ENCODE measurements around the gene ALDOC. TPM values are rescaled to one million over a fixed set of nuclear protein-coding genes. Genes with fewer than 3 reads are reported as not detected.

The ALDOC gene
- total and polyA plus RNA-seq, 2 of the 13 experiments (the other 11 are each of a cell fraction or from before 2014, with no cell fraction given) = 15.4 to 60.9 TPM

DNA sequence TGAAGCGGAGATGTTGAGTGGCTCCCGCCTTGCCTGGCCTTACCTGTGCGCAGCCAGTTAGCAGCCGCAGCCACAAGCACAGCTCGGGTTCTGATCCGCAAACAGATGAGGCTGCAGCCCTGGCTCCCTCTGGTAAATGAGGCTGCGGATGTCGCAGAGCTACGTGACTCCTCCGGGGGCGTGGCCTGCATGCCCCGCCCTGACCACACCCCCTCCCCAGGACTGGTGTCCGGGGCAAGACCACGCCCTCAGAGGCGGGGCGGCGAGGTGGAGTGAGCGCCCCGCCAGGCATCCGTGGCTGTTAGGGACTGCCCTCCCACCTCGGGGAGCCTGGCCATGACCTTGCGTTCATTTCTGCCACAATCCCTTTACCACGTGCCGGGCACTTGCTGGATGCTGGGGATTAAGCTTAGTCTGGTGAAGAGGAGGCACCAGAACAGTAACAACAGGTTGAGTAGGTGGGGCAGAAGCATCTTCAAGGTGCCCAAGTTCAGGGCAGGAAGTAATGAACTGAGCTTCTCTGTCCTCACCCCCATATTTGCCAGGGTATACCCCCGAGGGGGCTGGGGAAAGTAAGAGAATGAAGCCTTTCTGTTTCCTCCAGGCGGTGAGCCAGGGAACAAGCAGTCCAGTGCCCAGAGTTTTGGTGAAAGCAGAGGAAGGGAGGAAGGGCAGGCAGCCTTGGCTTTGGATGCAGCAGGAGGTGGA is at the start of gene ALDOC (continued):
- TF ChIP-seq, protein P1, sequence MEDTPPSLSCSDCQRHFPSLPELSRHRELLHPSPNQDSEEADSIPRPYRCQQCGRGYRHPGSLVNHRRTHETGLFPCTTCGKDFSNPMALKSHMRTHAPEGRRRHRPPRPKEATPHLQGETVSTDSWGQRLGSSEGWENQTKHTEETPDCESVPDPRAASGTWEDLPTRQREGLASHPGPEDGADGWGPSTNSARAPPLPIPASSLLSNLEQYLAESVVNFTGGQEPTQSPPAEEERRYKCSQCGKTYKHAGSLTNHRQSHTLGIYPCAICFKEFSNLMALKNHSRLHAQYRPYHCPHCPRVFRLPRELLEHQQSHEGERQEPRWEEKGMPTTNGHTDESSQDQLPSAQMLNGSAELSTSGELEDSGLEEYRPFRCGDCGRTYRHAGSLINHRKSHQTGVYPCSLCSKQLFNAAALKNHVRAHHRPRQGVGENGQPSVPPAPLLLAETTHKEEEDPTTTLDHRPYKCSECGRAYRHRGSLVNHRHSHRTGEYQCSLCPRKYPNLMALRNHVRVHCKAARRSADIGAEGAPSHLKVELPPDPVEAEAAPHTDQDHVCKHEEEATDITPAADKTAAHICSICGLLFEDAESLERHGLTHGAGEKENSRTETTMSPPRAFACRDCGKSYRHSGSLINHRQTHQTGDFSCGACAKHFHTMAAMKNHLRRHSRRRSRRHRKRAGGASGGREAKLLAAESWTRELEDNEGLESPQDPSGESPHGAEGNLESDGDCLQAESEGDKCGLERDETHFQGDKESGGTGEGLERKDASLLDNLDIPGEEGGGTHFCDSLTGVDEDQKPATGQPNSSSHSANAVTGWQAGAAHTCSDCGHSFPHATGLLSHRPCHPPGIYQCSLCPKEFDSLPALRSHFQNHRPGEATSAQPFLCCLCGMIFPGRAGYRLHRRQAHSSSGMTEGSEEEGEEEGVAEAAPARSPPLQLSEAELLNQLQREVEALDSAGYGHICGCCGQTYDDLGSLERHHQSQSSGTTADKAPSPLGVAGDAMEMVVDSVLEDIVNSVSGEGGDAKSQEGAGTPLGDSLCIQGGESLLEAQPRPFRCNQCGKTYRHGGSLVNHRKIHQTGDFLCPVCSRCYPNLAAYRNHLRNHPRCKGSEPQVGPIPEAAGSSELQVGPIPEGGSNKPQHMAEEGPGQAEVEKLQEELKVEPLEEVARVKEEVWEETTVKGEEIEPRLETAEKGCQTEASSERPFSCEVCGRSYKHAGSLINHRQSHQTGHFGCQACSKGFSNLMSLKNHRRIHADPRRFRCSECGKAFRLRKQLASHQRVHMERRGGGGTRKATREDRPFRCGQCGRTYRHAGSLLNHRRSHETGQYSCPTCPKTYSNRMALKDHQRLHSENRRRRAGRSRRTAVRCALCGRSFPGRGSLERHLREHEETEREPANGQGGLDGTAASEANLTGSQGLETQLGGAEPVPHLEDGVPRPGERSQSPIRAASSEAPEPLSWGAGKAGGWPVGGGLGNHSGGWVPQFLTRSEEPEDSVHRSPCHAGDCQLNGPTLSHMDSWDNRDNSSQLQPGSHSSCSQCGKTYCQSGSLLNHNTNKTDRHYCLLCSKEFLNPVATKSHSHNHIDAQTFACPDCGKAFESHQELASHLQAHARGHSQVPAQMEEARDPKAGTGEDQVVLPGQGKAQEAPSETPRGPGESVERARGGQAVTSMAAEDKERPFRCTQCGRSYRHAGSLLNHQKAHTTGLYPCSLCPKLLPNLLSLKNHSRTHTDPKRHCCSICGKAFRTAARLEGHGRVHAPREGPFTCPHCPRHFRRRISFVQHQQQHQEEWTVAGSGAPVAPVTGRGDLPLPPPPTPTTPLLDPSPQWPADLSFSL (CRISPR knock-in tag; IDR thresholded peaks at IDR 0.05) = no peak
- TF ChIP-seq GATA4 (IDR thresholded peaks at IDR 0.05; ENCODE audit: borderline replicate concordance, low read depth) = peak; percentile 58; the same call in 1 of the 2 replicates
- TF ChIP-seq ZNF263 (CRISPR knock-in tag; IDR thresholded peaks at IDR 0.05) = 0 out of 2 replicates have a peak, but pooled peaks have one; percentile 19
- TF ChIP-seq, protein P2, sequence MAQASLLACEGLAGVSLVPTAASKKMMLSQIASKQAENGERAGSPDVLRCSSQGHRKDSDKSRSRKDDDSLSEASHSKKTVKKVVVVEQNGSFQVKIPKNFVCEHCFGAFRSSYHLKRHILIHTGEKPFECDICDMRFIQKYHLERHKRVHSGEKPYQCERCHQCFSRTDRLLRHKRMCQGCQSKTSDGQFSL (CRISPR knock-in tag; IDR thresholded peaks at IDR 0.05) = 0 out of 2 replicates have a peak, but pooled peaks have one; percentile 31
- TF ChIP-seq PAX8 (CRISPR knock-in tag; IDR thresholded peaks at IDR 0.05; ENCODE audit: borderline replicate concordance) = no peak
- no peak for TF ChIP-seq PHF21A (CRISPR knock-in tag; IDR thresholded peaks at IDR 0.05)
- no peak for TF ChIP-seq STAT5B (CRISPR knock-in tag; IDR thresholded peaks at IDR 0.05)
- TF ChIP-seq MATR3 (CRISPR knock-in tag; IDR thresholded peaks at IDR 0.05) = no peak
- TF ChIP-seq, protein P3, sequence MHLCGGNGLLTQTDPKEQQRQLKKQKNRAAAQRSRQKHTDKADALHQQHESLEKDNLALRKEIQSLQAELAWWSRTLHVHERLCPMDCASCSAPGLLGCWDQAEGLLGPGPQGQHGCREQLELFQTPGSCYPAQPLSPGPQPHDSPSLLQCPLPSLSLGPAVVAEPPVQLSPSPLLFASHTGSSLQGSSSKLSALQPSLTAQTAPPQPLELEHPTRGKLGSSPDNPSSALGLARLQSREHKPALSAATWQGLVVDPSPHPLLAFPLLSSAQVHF (CRISPR knock-in tag; IDR thresholded peaks at IDR 0.05) = no peak
- no peak for TF ChIP-seq ZNF780A (CRISPR knock-in tag; IDR thresholded peaks at IDR 0.05)
- no peak for TF ChIP-seq ZNF720 (CRISPR knock-in tag; IDR thresholded peaks at IDR 0.05)
- TF ChIP-seq ISL2 (CRISPR knock-in tag; IDR thresholded peaks at IDR 0.05) = peak; percentile 38; the same call in 1 of the 2 replicates
- TF ChIP-seq, protein P4, sequence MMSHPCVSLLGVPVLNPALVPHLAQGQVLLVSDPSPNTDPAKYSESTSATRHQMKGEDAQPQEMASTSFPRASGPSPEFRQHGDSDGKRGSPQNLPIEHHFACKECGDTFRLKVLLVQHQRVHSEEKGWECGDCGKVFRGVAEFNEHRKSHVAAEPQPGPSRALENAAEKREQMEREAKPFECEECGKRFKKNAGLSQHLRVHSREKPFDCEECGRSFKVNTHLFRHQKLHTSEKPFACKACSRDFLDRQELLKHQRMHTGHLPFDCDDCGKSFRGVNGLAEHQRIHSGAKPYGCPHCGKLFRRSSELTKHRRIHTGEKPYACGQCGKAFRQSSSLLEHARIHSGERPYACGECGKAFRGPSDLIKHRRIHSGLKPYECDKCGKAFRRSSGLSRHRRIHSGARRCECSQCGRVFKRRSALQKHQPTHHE (CRISPR knock-in tag; IDR thresholded peaks at IDR 0.05; ENCODE audit: borderline replicate concordance) = peak; percentile 63; the same call in 1 of the 2 replicates
- TF ChIP-seq, protein P5, sequence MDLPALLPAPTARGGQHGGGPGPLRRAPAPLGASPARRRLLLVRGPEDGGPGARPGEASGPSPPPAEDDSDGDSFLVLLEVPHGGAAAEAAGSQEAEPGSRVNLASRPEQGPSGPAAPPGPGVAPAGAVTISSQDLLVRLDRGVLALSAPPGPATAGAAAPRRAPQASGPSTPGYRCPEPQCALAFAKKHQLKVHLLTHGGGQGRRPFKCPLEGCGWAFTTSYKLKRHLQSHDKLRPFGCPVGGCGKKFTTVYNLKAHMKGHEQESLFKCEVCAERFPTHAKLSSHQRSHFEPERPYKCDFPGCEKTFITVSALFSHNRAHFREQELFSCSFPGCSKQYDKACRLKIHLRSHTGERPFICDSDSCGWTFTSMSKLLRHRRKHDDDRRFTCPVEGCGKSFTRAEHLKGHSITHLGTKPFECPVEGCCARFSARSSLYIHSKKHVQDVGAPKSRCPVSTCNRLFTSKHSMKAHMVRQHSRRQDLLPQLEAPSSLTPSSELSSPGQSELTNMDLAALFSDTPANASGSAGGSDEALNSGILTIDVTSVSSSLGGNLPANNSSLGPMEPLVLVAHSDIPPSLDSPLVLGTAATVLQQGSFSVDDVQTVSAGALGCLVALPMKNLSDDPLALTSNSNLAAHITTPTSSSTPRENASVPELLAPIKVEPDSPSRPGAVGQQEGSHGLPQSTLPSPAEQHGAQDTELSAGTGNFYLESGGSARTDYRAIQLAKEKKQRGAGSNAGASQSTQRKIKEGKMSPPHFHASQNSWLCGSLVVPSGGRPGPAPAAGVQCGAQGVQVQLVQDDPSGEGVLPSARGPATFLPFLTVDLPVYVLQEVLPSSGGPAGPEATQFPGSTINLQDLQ (CRISPR knock-in tag; IDR thresholded peaks at IDR 0.05) = no peak
- TF ChIP-seq ZNF30 (CRISPR knock-in tag; IDR thresholded peaks at IDR 0.05) = no peak
- peak; percentile 96 for TF ChIP-seq ZFP37 (CRISPR knock-in tag; IDR thresholded peaks at IDR 0.05; ENCODE audit: borderline replicate concordance)
- no peak for TF ChIP-seq IKZF4 (CRISPR knock-in tag; IDR thresholded peaks at IDR 0.05; ENCODE audit: borderline replicate concordance, low read depth, not compliant biosample characterization)
- no peak for TF ChIP-seq ONECUT2 (CRISPR knock-in tag; IDR thresholded peaks at IDR 0.05)
